ENCODE results near the gene CASQ1.

The CASQ1 gene

DNA sequence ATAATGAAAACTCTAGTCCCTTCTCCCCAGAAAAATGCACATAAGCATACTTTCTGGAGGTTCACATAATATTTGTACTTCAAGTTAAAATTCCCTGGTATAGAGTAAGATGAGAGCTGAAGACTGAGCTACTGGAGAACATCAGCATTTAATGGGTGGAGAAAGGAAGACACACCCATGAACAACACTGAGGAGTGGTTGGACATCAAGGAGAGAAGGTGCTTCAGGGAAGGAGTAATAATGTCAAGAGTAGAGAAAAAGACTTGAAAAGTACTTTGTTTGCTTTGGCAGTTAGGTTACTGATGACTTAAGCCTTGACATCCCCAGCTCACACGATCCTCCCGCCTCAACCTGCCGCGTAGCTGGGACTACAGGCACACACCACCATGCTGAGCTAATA, 36.7 kb downstream of the CASQ1 start:
- no peak for DNase-seq

DNA sequence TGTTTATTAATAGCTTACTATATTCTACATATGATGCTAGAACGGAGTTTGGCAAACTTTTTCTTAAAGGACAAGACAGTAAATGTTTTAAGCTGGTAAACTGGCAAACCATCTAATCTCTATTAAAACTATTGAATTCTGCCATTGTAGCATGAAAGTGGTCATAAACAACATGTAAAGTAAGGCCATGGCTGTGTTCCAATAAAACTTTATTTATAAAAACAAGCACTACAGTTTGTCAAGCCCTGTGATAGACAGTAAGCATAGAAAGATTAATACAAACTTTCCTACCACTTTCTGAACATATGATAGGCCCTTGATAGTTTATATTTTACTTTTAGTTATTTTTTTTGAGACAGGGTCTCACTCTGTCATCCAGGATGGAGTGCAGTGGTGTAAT, 37.2 kb downstream of the CASQ1 start:
- no peak for DNase-seq

DNA sequence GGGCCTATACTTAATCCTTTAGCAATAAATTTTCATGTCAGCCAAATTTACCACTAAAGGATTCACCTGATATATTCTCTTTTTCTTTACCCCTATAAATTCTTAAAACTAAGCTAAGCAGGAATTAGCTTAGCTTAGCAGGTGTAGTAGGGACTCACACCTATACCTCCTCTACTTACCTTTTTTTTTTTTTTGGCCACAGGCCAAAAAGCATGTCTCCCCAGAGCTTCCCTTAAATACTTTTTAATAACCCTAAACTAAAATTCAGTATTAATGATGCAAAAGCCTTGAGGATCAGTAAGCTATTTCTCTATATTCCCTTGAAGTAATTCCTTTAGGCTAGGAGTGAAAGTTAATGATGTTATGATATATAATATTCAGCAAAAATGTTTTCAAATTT, 38.1 kb downstream of the CASQ1 start:
- no peak for DNase-seq

DNA sequence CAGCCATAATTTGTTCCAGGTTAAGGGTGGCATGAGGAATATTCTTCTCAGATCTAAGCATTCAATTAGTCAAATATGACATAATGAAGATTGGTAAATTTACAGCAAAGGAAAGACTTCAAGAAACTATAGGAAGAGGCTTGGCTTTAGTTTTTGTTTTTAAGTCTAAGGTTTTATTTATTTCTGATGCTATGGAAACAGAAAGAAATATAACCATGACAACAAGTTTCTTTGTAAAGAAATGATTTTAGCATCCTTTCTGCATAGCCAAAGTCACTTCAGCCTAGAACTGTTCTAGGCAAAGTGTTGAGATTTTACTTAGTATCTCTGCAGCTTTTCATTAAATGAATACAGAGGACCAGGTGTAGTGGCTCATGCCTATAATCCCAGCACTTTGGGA, 42.5 kb downstream of the CASQ1 start:
- DNase-seq: no peak

DNA sequence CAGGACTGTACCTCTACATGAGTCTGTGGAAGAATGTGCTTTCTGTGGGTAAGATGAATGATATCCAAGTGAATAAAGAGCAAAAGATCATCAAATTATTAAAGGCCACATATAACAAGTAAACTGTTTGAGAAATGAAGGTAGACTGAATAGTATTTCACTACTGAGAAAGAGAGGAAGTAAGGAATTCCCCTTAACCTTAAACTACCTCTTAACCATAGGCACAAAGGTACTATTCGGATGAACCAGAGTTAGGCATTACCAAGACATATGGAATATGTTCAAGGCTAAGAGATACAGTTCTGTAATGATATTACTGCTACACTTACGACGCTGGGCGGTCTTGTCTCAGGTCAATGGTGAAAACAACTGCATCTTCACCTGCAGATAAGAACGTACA, 46.4 kb downstream of the CASQ1 start:
- no peak for DNase-seq

DNA sequence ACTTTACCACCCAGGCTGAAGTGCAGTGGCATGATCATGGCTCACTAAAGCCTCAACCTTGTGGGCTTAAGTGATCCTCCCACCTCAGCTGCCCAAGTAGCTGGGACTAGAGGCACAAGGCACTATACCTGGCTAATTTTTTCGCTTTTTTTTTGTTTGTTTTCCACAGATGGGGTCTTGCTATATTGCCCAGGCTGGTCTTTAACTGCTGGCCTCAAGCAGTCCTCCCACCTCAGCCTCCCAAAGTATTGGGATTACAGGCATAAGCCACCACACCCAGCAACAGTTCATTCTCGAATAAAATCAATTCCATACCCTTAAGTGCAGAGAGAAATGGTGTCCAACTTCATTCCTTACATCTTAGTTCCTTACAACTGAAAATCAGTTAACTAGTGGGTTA, 47.2 kb downstream of the CASQ1 start:
- DNase-seq: no peak

DNA sequence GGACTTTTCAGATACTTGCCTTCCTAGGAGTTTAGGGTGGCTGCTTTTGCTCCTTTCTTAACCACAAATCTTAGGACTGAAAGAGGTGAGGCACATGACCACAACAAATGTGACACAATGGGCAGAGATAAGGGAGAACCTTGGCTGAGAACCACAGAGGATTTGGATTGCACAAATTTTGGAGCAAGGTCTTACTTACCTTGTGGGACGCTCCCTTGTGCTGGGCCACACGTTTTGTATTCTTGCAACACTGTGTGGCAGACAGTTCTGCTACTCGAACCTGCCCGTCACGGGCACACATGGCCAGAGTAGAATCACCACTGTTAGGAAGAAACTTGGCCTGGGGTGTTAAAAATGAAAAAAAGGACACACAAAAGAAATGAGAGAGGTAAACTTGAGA, 48.0 kb downstream of the CASQ1 start:
- DNase-seq: no peak

DNA sequence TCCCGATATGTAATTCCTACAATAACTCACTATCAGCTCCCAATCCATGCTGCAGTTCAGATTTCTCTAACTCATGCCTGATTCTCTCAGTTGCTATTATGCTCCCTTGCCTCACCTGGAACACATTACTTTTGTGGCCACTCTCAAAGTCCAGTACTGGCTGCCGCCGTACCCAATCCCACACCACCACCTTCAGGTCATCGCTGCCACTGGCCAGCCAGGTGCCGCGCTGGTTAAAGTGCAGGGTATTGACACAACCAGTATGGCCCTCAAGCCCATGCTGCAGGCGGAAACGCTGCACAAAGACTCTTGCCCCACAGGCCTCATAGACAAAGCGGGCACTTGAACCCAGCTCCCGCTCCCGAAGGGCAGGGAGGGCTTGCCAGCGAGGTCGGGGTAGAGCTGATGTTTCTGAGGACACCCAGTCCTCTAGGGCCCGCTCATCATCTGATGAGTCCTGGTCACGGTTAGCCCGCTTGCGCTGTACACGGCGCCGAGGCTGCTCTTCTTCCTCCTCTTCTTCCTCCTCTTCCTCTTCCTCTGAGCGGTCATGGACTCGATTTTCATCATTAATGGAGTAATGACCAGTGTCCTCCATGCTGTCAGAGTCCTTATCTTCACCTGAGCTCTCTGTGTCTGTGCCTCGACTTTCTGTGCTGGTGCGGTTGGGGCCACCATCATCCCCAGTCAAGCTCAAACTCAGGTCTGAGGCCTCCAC, 49.4 kb downstream of the CASQ1 start:
- no peak for DNase-seq

DNA sequence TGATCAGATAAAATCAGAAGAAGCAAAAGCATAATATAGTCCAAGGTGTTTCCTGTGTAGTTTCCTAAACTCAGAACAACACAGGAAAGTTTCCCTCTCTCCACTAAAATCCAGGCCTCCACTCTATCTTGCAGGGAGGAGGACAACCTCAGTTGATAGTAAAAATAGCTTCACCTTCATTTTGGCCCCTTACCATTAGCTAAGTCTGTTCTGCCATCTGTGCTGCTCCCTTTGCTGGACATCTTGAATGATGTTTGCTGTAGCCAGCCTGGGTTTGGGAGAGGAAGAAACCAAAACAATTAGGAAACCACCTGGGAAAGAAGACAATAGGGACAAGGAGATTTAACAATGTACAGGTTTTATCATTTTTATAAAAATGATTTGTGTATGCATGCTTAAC, 53.4 kb downstream of the CASQ1 start:
- DNase-seq: no peak

DNA sequence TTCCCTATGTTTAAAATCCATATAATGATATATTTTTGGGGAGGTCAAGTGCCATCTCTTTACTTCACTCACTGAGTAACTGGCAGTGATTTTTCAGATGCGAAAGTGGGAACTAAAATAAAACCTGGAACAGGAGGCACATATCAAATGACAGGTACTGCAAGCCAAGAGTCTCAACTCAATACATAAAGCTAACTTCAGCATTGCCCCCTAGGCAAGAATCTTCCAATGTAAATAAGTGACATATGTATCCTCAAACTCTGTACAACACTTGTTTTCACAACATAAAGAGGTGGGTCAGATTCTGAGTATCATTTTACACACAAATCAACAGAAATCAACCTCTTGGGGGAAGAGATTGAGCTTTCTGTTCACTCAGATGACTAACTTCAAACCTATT, 53.8 kb downstream of the CASQ1 start:
- no peak for DNase-seq

DNA sequence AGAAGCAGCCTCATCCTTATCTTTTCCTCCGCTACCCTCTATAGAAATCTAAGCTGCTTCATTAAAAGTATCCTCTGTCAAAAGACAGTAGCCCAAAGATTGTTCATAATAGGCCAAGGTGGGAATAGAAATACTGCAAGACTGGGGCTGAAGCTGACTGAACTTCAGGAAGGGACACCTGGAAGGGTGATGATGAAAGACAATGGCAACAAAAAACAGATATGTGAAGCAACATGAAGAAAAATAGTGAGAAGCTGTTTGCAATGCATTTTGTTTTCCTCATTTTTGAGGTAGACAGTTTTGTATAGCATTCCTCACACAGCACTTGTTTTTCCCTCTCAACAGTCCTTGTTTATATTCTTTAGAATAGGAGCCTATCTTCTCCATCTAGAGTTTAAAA, 55.1 kb downstream of the CASQ1 start:
- DNase-seq: no peak

DNA sequence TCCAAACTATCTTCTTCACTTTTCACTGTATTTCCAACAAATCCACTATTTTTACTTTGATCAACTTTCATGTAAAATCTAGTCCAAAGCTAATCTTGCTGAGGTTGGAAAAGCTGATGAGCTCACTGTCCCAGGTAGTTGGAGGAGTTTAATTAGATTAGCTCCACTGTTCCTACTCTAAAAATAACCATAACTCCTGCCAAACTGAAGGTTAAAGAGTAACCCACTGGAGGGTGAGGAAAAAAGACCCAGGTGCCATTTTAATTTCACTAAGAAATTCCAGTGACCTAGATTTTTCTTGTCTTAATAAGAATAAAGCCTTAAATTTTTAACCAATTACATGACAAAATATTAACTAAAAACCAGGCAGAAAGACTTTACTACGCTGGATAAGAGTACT, 56.7 kb downstream of the CASQ1 start:
- no peak for DNase-seq

DNA sequence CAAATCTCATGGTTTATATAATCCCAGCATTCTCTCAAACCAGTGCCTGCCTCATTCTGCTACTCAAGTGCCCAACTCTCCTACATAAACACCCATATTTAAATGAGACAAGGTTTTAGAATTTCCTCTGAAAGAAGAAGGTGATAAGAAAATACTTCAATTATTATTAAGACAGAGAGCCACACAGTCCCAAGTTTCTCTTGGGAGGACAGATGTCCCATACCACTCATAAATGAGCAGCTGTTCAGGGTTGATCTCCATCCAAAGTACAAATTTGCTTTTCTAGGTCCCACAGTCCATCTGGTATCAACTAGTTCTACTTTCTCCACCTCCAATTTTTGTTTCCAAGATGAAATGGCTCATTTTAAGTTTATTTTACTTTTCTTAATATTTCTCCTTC, 60.6 kb downstream of the CASQ1 start:
- DNase-seq: no peak
